Measurements from ENCODE around the gene SPAG6.

The SPAG6 gene

GRCh38 chr10:22454634-22455033 is 109.3 kb downstream of the SPAG6 start:
- Histone ChIP-seq H3K9me2 (replicated peaks; ENCODE audit: insufficient read depth, low read length) (no peaks in the 10 kb centered on the region), H3K9me3 (replicated peaks; ENCODE audit: insufficient read depth, low read length) (no peaks in the 10 kb centered on the region), H3K36me3 (replicated peaks; ENCODE audit: insufficient read depth, low read length) (no peaks in the 10 kb centered on the region), H3K4me3 (ENCODE audit: low read length) (no peak overlapping the region), H3K79me2 (ENCODE audit: low read length) (no peaks in the 10 kb centered on the region), H4K20me1 (ENCODE audit: insufficient read depth, low read length) (no peaks in the 10 kb centered on the region), H3F3A (ENCODE audit: insufficient read depth, low read length) (no peaks in the 10 kb centered on the region), H3K4me2 (ENCODE audit: low read depth, low read length) (no peak overlapping the region), H3K9ac (ENCODE audit: low read length) (no peak overlapping the region), H2AFZ (ENCODE audit: low read length) (no peak overlapping the region), H3K27me3 (replicated peaks; ENCODE audit: insufficient read depth, low read length) (no peaks in the 10 kb centered on the region), H3K4me1 (ENCODE audit: low read length) (no peaks in the 10 kb centered on the region), H3K27ac (ENCODE audit: low read length) (no peak overlapping the region)
- TF ChIP-seq EZH2 (optimal IDR thresholded peaks at IDR 0.05; ENCODE audit: low read depth, low read length) (no peak), EZH2phosphoT487 (IDR thresholded peaks at IDR 0.05; ENCODE audit: low read length) (no peak), CTCF (IDR thresholded peaks at IDR 0.05; ENCODE audit: low read length) (no peak)
- DNase-seq: no peak

GRCh38 chr10:22455068-22455857 is 110.0 kb downstream of the SPAG6 start:
- no peak for DNase-seq
- Histone ChIP-seq H2AFZ (ENCODE audit: low read length) (no peak overlapping the region), H3K4me1 (ENCODE audit: low read length) (no peaks in the 10 kb centered on the region), H3F3A (ENCODE audit: insufficient read depth, low read length) (no peaks in the 10 kb centered on the region), H3K27me3 (replicated peaks; ENCODE audit: insufficient read depth, low read length) (no peaks in the 10 kb centered on the region), H3K36me3 (replicated peaks; ENCODE audit: insufficient read depth, low read length) (no peaks in the 10 kb centered on the region), H3K79me2 (ENCODE audit: low read length) (no peaks in the 10 kb centered on the region), H3K4me2 (ENCODE audit: low read depth, low read length) (no peak overlapping the region), H4K20me1 (ENCODE audit: insufficient read depth, low read length) (no peaks in the 10 kb centered on the region), H3K9me2 (replicated peaks; ENCODE audit: insufficient read depth, low read length) (no peaks in the 10 kb centered on the region), H3K27ac (ENCODE audit: low read length) (no peak overlapping the region), H3K4me3 (ENCODE audit: low read length) (no peak overlapping the region), H3K9me3 (replicated peaks; ENCODE audit: insufficient read depth, low read length) (no peaks in the 10 kb centered on the region), H3K9ac (ENCODE audit: low read length) (no peak overlapping the region)
- TF ChIP-seq CTCF (IDR thresholded peaks at IDR 0.05; ENCODE audit: low read length) (no peak), EZH2phosphoT487 (IDR thresholded peaks at IDR 0.05; ENCODE audit: low read length) (no peak), EZH2 (optimal IDR thresholded peaks at IDR 0.05; ENCODE audit: low read depth, low read length) (no peak)

- no peaks in the 10 kb centered on the region for H3K9me3 ChIP-seq (replicated peaks; ENCODE audit: insufficient read depth, low read length)
- no peak overlapping the region for H3K9ac ChIP-seq (ENCODE audit: low read length)
- H3K36me3 ChIP-seq (replicated peaks; ENCODE audit: insufficient read depth, low read length): no peaks in the 10 kb centered on the region
- H3K4me3 ChIP-seq (ENCODE audit: low read length): no peak overlapping the region
- DNase-seq: no peak
- H3K4me2 ChIP-seq (ENCODE audit: low read depth, low read length): no peak overlapping the region
- H3K4me1 ChIP-seq (ENCODE audit: low read length): no peaks in the 10 kb centered on the region
- H3K79me2 ChIP-seq (ENCODE audit: low read length): no peaks in the 10 kb centered on the region
- H3K27me3 ChIP-seq (replicated peaks; ENCODE audit: insufficient read depth, low read length): no peaks in the 10 kb centered on the region
- H3K9me2 ChIP-seq (replicated peaks; ENCODE audit: insufficient read depth, low read length): no peaks in the 10 kb centered on the region
- no peaks in the 10 kb centered on the region for H3F3A ChIP-seq (ENCODE audit: insufficient read depth, low read length)
- TF ChIP-seq CTCF (IDR thresholded peaks at IDR 0.05; ENCODE audit: low read length) (no peak), EZH2phosphoT487 (IDR thresholded peaks at IDR 0.05; ENCODE audit: low read length) (no peak), EZH2 (optimal IDR thresholded peaks at IDR 0.05; ENCODE audit: low read depth, low read length) (no peak)
- H2AFZ ChIP-seq (ENCODE audit: low read length): no peak overlapping the region
- no peaks in the 10 kb centered on the region for H4K20me1 ChIP-seq (ENCODE audit: insufficient read depth, low read length)
- H3K27ac ChIP-seq (ENCODE audit: low read length): no peak overlapping the region
Observed at GRCh38 chr10:22456486-22456885, 111.2 kb downstream of the SPAG6 start.
